HFFc6 (cell line): Measurements from ENCODE around the gene GPAM. TPM values are rescaled to one million over a fixed set of nuclear protein-coding genes. Genes with fewer than 3 reads are reported as not detected.

Source experiments
- DNase-seq: peaks from one replicate; pipeline ENCODE4 v3.0.0-alpha.2; 2018
- H3K27ac Mint-ChIP-seq: 2 replicates; pipeline ENCODE4 v1.8.0; 2020; ENCODE audit warnings: mild to moderate bottlenecking, mixed read lengths
- H3K27me3 Mint-ChIP-seq: 2 replicates; pipeline ENCODE4 v1.8.0; 2021; ENCODE audit warnings: mild to moderate bottlenecking, moderate library complexity, mixed read lengths; ENCODE audit not compliant: insufficient read depth
- H3K36me3 Mint-ChIP-seq: 2 replicates; pipeline ENCODE4 v1.8.0; 2021; ENCODE audit warnings: low read depth, mixed read lengths
- H3K4me1 Mint-ChIP-seq: 2 replicates; pipeline ENCODE4 v1.8.0; 2020; ENCODE audit warnings: low read depth, mixed read lengths
- H3K4me3 Mint-ChIP-seq: 2 replicates; pipeline ENCODE4 v1.8.0; 2020; ENCODE audit warnings: mild to moderate bottlenecking, moderate library complexity, mixed read lengths
- H3K9me3 Mint-ChIP-seq: 2 replicates; pipeline ENCODE4 v1.8.0; 2020; ENCODE audit warnings: mild to moderate bottlenecking, mixed read lengths
- total RNA-seq, 6 experiments: library from RNA; stranded (reverse); fragmentation: NEBNext Ultra II Directional; extraction: Animal tissue kit (Norgen Biotek cat#: 25700); gene quantifications; 2 replicates in 1 of 6; 3 replicates in 5 of 6; pipeline ENCODE4 v1.2.3, GENCODE V29; 2021
- TF ChIP-seq, protein P1 (sequence below): fragments of 200-600 bp; sonication (generic); IDR thresholded peaks from 2 replicates; pipeline ENCODE4 v1.5.0; 2021; ENCODE audit warnings: antibody characterized with exemption, mild to moderate bottlenecking

The GPAM gene
- total RNA-seq, 6 experiments from 2014 or later: 7.4 to 14.7 (median 11.4) TPM

GRCh38 chr10:112135604-112136003 lies 48.0 kb downstream of the GPAM start:
- no peaks in the 10 kb centered on the region for H3K36me3 Mint-ChIP-seq
- no peak overlapping the region for H3K4me3 Mint-ChIP-seq

GRCh38 chr10:112132435-112132834 lies 51.1 kb downstream of the GPAM start:
- no peaks in the 10 kb centered on the region for H3K9me3 Mint-ChIP-seq
- no peaks in the 10 kb centered on the region for H3K4me1 Mint-ChIP-seq
- peaks cover 20% of the 10 kb centered on the region for H3K27me3 Mint-ChIP-seq
- H3K36me3 Mint-ChIP-seq: no peaks in the 10 kb centered on the region
- H3K4me3 Mint-ChIP-seq: no peak overlapping the region
- H3K27ac Mint-ChIP-seq: no peak overlapping the region
- TF ChIP-seq, protein P1, sequence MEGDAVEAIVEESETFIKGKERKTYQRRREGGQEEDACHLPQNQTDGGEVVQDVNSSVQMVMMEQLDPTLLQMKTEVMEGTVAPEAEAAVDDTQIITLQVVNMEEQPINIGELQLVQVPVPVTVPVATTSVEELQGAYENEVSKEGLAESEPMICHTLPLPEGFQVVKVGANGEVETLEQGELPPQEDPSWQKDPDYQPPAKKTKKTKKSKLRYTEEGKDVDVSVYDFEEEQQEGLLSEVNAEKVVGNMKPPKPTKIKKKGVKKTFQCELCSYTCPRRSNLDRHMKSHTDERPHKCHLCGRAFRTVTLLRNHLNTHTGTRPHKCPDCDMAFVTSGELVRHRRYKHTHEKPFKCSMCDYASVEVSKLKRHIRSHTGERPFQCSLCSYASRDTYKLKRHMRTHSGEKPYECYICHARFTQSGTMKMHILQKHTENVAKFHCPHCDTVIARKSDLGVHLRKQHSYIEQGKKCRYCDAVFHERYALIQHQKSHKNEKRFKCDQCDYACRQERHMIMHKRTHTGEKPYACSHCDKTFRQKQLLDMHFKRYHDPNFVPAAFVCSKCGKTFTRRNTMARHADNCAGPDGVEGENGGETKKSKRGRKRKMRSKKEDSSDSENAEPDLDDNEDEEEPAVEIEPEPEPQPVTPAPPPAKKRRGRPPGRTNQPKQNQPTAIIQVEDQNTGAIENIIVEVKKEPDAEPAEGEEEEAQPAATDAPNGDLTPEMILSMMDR: no peak
- no peak for DNase-seq

More at GRCh38 chr10:112135604-112136003, 48.0 kb downstream of the GPAM start:
- no peak for DNase-seq
- TF ChIP-seq, protein P1: no peak
- Mint-ChIP-seq H3K4me1 (peaks cover 5% of the 10 kb centered on the region; the same call in 1 of the 2 replicates), H3K27ac (no peak overlapping the region), H3K9me3 (no peaks in the 10 kb centered on the region), H3K27me3 (peaks cover 14% of the 10 kb centered on the region)

DNA sequence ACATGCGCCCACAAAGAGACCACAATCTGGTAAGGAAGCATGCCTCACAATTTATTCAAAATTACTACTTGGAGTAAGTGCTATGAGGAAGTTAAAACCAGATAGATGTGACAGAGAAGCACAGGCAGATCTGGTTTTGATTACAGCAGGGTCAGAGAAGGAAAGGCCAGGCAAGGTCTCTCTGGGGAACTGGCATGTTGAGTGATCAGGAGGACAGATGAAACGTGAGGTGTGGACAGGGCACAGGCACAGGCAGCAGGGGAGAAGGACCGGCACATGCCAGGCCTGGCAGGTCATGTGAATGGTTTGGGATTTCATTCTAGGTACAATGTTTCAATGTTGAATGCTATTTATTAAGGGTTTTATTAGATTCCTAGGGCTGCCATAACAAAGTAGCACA lies 51.6 kb downstream of the GPAM start:
- H3K9me3 Mint-ChIP-seq: no peaks in the 10 kb centered on the region
- no peak overlapping the region for H3K27ac Mint-ChIP-seq
- no peaks in the 10 kb centered on the region for H3K4me1 Mint-ChIP-seq
- no peaks in the 10 kb centered on the region for H3K36me3 Mint-ChIP-seq
- H3K4me3 Mint-ChIP-seq: no peak overlapping the region
- H3K27me3 Mint-ChIP-seq: peaks cover 24% of the 10 kb centered on the region
- no peak for DNase-seq
- TF ChIP-seq, protein P1: no peak

DNA sequence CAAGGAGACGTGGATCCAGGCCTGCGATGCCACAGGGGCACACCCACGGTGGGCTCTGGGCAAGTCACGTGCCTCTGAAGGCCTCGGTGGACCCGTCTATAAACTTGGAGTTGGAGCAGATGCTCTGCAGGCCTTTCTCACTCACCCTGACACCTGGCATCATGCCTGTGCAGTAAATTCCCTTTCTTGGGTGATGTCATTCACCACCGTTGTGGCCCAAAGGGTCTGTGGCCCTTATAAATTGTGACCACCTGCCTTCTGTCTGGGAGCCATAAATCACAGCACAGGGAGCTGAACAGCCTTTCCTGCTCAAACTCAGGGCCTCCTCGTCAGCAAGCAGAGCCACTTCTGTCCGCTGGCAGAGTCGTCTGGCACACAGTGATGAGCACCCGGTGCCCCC lies 52.2 kb downstream of the GPAM start:
- no peak for DNase-seq
- TF ChIP-seq, protein P1: no peak
- Mint-ChIP-seq H3K36me3 (no peaks in the 10 kb centered on the region), H3K4me3 (no peak overlapping the region), H3K27me3 (peaks cover 27% of the 10 kb centered on the region), H3K4me1 (no peaks in the 10 kb centered on the region), H3K9me3 (no peaks in the 10 kb centered on the region), H3K27ac (no peak overlapping the region)

DNA sequence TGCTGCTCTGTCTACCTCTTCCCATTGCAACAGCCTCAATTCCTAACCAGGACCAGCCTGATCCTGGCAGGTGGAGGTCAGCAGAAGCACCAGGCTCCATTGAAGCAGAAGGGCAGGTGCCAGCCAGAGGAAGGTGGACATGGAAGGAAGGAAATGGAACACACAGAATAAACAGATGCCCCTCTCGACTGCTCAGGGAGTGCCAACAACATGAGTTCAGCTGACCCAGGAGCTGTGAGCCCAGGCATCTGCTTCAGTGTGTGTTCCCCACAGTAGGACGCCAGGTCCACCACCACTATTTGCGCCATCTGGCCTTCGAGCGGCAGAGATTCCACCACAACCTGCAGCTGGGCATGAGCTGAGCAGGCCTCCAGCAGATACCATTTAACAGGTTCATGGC lies 56.7 kb downstream of the GPAM start:
- Mint-ChIP-seq H3K9me3 (no peaks in the 10 kb centered on the region), H3K27me3 (peaks cover 33% of the 10 kb centered on the region), H3K27ac (no peak overlapping the region), H3K36me3 (no peaks in the 10 kb centered on the region), H3K4me1 (no peaks in the 10 kb centered on the region), H3K4me3 (no peak overlapping the region)
- DNase-seq: no peak
- TF ChIP-seq, protein P1: no peak

DNA sequence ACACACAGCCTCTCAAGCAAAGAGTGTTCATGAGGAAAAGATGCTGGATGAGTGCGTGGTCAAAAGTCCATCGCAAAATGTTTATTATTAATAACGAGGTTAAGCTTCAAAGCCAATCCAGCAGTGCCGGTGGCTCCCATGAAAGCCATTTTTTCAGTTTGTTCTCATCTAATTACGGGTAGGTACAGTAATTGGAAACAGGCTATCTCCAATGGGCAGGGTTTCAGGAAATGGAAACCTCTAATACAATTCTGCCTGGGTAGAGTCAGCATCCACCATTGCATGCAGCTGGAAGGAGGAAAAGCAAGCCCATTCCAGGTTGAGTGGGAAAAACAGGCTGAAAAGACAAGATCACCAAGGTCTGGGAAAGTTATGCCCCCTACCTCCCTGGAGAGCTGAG lies 57.4 kb downstream of the GPAM start:
- Mint-ChIP-seq H3K4me3 (no peak overlapping the region), H3K27me3 (peaks cover 33% of the 10 kb centered on the region), H3K9me3 (no peaks in the 10 kb centered on the region), H3K27ac (no peak overlapping the region), H3K4me1 (no peaks in the 10 kb centered on the region), H3K36me3 (no peaks in the 10 kb centered on the region)
- no peak for DNase-seq
- TF ChIP-seq, protein P1: no peak
